Activated gamma-delta T cell treated with Interleukin-2 at 50 U/mL for 16 hours (primary cell): ENCODE measurements around the gene OPCML.

Experiments
- DNase-seq: peaks from one replicate; pipeline ENCODE4 v3.0.0-alpha.2; 2020

Gene OPCML

GRCh38 chr11:132822276-132822675 lies 710.0 kb downstream of the OPCML start:
- DNase-seq = no peak

DNA sequence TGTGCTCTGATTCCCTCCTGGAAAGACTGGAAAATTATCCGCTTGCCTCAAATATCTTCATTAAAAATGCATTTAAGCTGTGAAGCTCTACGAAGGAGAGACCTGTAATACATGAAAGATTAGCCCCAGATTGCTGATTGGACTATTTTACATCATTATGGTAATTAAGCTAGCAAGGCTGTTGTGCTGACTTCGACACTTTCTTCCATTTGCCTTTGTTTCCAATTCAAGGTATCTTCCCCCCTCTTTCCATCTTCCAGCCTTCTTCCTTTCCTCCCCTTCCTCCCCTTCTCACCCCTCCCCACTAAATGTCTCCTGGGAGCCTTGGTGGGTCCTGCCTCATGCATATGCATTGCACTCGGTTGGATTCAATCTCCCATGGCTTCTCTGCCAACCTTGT lies 710.8 kb downstream of the OPCML start:
- DNase-seq = no peak

DNA sequence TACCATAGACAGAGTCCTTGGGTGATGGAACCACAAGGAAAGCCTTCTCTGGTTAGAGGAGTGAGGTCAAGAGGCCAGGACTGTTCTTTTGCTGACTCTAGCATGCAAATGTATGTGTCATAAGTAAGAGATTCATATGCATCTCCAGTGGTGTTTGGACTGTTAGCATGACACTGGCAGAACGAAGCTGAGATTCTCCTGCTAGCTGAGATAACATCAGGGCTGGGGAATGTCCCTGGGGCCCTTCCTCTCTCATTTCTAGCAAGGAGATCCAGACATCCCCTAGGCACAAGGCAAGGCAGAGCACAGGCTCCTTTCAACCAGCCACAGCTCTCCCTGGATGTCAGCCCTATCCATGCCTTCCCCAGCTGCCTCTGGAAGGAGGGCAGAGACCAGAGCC lies 711.3 kb downstream of the OPCML start:
- no peak for DNase-seq

- DNase-seq = no peak
These were observed 713.4 kb downstream of the OPCML start for GRCh38 chr11:132818951-132819350.

DNA sequence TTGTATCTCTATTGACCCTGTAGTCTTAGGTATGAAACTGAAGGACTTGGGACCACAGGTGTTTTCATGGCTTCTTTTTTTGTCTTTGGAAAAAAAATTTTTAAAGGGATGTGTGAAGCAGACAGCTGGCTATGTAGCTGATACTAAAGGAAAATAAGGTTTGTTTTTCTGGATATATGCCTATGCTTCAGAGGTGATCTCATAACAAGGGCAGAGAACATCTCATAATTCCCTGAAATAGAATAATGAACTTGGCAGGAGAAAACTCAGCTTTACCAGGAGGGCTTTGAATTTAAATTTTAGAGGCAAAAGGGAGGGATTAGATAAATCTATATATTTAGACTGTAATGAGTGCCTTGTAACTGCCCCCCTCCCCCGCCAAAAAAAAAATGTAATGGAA lies 714.9 kb downstream of the OPCML start:
- DNase-seq = no peak

GRCh38 chr11:132814410-132814809 lies 717.9 kb downstream of the OPCML start:
- no peak for DNase-seq

DNA sequence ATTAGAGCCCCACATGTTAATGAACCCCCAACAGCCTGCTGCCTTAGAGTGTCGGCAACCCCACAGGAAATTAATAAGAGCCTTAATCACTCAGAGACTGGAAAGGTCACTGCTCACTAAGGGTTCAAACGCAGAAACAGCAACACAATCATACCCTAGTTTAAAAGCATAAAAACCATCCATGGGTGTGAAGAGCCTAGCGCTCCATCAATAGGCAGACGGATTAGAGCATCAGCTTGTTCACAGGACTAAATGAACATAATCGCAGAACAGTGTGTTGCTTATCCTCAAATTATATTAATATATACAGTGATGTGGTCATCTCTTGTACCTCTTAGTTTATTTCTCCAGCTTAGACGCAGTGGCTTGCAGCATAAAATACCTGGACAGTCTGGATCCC lies 720.7 kb downstream of the OPCML start:
- DNase-seq = no peak

- DNase-seq = no peak
These were observed 723.2 kb downstream of the OPCML start for GRCh38 chr11:132809070-132809469.

DNA sequence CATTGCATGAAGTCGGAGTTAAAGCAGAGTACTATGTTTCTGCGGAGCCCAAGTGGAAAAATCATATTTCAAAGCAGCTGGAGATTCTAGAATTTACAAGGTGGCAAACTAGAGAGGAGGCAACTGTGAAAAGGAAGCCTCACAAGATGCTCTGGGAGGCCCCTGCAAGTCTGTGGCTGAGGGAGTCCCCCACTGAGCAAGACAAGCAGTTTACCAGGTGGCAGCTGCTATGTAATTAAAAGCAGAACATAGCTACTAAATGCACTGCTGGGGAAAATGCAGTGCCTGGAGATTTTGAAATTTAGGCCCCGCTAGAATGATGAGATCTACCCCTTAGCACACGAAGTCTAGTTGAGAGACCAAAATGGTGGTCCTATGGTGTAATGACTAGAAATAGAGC lies 728.0 kb downstream of the OPCML start:
- DNase-seq = no peak

DNA sequence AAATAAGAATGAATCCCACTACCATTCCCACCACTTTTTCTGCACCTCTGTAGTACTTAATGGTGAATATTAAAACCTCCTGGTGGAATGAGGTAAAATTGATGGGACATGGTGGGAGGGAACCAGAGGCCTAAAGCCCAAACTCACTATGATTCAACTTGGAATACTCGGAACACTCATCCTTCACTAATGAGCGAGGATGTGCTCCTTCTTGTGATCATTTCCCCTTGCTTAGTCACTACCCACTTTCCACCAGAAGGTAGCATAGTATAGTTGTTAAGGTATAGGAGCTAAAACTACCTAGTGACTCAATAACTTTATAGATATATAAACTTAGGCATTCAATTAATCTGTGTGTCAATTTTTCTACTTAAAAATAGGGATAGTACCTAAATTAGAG lies 728.9 kb downstream of the OPCML start:
- DNase-seq = no peak

GRCh38 chr11:132802947-132803346 lies 729.4 kb downstream of the OPCML start:
- no peak for DNase-seq

DNA sequence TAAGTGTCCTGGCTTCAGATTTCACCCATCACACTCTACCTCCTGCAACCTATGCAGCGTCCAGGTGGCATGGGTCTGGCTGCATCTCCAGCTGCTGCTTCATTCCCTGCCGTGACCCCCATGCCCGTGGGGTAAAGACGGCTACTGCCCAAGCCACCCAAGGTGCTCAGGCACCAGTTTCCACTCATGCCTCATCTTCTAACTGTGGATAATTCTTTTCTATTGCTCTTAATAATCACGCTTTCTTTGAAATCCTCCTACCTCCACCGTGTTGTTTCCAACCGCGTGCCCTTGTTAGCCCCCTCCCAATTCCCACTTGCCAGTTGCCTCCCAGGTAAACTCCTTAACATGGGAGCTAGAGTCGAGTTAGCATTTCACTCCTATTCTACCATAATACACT lies 738.5 kb downstream of the OPCML start:
- no peak for DNase-seq

GRCh38 chr11:132792341-132793140 lies 739.8 kb downstream of the OPCML start:
- no peak for DNase-seq

- DNase-seq = no peak
These were observed 741.3 kb downstream of the OPCML start for GRCh38 chr11:132790971-132791370.

GRCh38 chr11:132790466-132790865 lies 741.8 kb downstream of the OPCML start:
- DNase-seq = no peak

GRCh38 chr11:132788816-132789325 lies 743.4 kb downstream of the OPCML start:
- no peak for DNase-seq

GRCh38 chr11:132785878-132786277 lies 746.4 kb downstream of the OPCML start:
- no peak for DNase-seq

DNA sequence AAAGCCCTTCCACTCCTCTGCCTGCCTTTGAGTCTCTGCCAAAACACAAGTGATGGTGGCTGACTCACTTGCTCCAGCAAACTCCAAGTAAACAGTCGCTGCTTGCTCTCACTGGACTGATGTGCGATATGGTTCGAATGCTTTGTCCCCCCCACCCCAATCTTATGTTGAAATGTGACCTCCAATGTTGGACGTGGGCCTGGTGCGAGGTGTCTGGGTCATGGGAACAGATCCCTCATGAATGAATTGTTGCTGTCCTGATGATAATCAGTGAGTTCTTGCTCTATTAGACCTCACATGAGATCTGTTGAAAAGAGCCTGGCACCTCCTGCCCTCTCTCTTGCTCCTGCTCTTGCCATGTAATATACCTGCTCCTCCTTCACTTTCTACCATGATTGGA lies 747.9 kb downstream of the OPCML start:
- DNase-seq = no peak

GRCh38 chr11:132782102-132782501 lies 750.2 kb downstream of the OPCML start:
- no peak for DNase-seq

- DNase-seq = no peak
These were observed 752.3 kb downstream of the OPCML start for GRCh38 chr11:132780046-132780445.

GRCh38 chr11:132779497-132779896 lies 752.8 kb downstream of the OPCML start:
- DNase-seq = no peak

DNA sequence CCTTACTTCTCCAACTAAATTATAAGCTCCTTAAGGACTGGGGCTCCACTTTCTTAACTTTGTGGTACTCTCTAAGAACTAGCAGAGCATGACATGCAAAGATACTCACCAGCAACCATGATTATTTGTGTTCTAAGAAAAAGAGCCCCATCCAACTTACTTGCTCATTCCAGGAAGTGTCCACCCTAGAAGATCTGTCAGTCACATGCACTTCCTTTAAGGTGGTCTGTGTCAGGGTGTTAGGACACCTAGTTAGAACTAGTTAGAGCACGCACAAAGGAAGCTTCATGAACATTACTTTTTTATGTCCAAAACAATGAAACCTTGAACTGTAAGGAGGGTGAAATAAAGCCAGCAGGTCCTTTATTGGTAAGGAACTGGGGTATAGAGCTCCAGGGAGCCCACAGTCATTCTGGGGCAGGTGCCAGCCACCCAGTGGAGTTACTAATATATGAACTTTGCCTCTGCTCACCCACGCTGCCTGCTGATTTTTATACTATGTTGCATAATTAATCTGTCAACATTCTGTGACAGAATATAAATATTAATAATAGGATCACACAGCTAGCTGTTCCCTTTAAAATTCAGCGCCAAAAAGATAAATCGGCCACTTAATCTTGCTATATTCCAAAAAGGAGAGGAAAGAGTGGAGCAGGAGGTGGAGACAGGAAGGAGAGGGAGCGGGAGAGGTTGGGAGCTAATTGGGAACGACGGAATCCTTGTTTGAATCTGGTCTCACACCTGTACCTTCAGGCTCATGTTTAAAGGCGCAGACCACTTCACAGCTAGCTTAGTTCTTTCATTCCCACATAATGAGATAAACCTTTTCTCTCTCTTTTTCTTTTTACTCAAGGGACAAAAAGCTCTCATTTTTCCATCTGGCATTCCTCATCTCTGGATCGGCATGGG lies 755.0 kb downstream of the OPCML start:
- no peak for DNase-seq

GRCh38 chr11:132773751-132774150 lies 758.5 kb downstream of the OPCML start:
- no peak for DNase-seq
